GM19035 (cell line): ENCODE results near the gene MUC4.
"Not testable (repeated sequence)": the region's sequence is repeated elsewhere in the genome, so short reads cannot be mapped to it uniquely, and the experiment has no call there.

Source experiments
- ATAC-seq: cut with Tn5 transposase; IDR thresholded peaks from one replicate; pipeline ENCODE4 v1.9.1; 2021; ENCODE audit not compliant: unreplicated experiment

MUC4 gene

GRCh38 chr3:195762249-195762585 lies 49.5 kb downstream of the MUC4 start:
- no peak for ATAC-seq

- ATAC-seq: no peak
These were observed 50.0 kb downstream of the MUC4 start for GRCh38 chr3:195761567-195762248.

- ATAC-seq: no peak
These were observed 50.6 kb downstream of the MUC4 start for GRCh38 chr3:195761123-195761566.

GRCh38 chr3:195760345-195761122 lies 51.2 kb downstream of the MUC4 start:
- ATAC-seq: no peak

- no peak for ATAC-seq
These were observed 52.9 kb downstream of the MUC4 start for GRCh38 chr3:195758721-195759353.

GRCh38 chr3:195757827-195758226 lies 53.9 kb downstream of the MUC4 start:
- ATAC-seq: no peak

- no peak for ATAC-seq
These were observed 54.3 kb downstream of the MUC4 start for GRCh38 chr3:195757438-195757770.

- ATAC-seq: no peak
These were observed 55.7 kb downstream of the MUC4 start for GRCh38 chr3:195755791-195756676.

GRCh38 chr3:195755391-195755790 lies 56.3 kb downstream of the MUC4 start:
- ATAC-seq: no peak

GRCh38 chr3:195754906-195755305 lies 56.8 kb downstream of the MUC4 start:
- ATAC-seq: no peak

- ATAC-seq: no peak
These were observed 57.6 kb downstream of the MUC4 start for GRCh38 chr3:195754141-195754540.

- no peak for ATAC-seq
These were observed 58.1 kb downstream of the MUC4 start for GRCh38 chr3:195753581-195753980.

GRCh38 chr3:195752546-195753331 lies 59.0 kb downstream of the MUC4 start:
- no peak for ATAC-seq

- no peak for ATAC-seq
These were observed 59.7 kb downstream of the MUC4 start for GRCh38 chr3:195752066-195752465.

GRCh38 chr3:195751560-195751959 lies 60.2 kb downstream of the MUC4 start:
- ATAC-seq: no peak

GRCh38 chr3:195750797-195751520 lies 60.8 kb downstream of the MUC4 start:
- ATAC-seq: no peak

- not testable (repeated sequence) for ATAC-seq
These were observed 62.6 kb downstream of the MUC4 start for GRCh38 chr3:195749101-195749500.

GRCh38 chr3:195748661-195749060 lies 63.1 kb downstream of the MUC4 start:
- no peak for ATAC-seq

- ATAC-seq: no peak
These were observed 65.0 kb downstream of the MUC4 start for GRCh38 chr3:195746751-195747150.

GRCh38 chr3:195746346-195746745 lies 65.4 kb downstream of the MUC4 start:
- ATAC-seq: no peak
